Upper lobe of left lung (tissue), 6 donors: ENCODE measurements around the gene EEF2K. TPM values are rescaled to one million over a fixed set of nuclear protein-coding genes. Genes with fewer than 3 reads are reported as not detected.
A peak's percentile ranks its signal among the peaks of the same experiment; 100 is the strongest.

Source experiments
- ATAC-seq, 2 donors: fragments of 200-7000 bp; cut with Tn5 transposase; one replicate each; pipeline ENCODE4 v1.9.1; 2022; ENCODE audit warnings: mild to moderate bottlenecking in 2 of 2, moderate library complexity in 2 of 2; ENCODE audit not compliant: low FRiP score in 2 of 2
- DNase-seq, 2 donors: peaks; one replicate each; pipeline ENCODE4 v3.0.0-alpha.2; 2019 to 2020
- H3K27ac ChIP-seq, 4 donors: fragments of 200-600 bp; sonication (generic); one replicate each; pipeline ENCODE4 v1.5.1; 2016 to 2019
- H3K27me3 ChIP-seq, 4 donors: fragments of 200-600 bp; sonication (generic); one replicate each; pipeline ENCODE4 v1.5.1; 2017 to 2019
- H3K36me3 ChIP-seq, 4 donors: fragments of 200-600 bp; sonication (generic); one replicate each; pipeline ENCODE4 v1.5.1; 2016 to 2019
- H3K4me1 ChIP-seq, 4 donors: fragments of 200-600 bp; sonication (generic); one replicate each; pipeline ENCODE4 v1.5.1; 2018 to 2019
- H3K4me3 ChIP-seq, 4 donors: fragments of 200-600 bp; sonication (generic); one replicate each; pipeline ENCODE4 v1.5.1; 2017 to 2019; ENCODE audit warnings: mild to moderate bottlenecking in 2 of 4, moderate library complexity in 1 of 4
- H3K9me3 ChIP-seq, 4 donors: fragments of 200-600 bp; sonication (generic); one replicate each; pipeline ENCODE4 v1.5.1; 2018 to 2019
- EP300 ChIP-seq, 4 donors: sonication (generic); formaldehyde crosslinking; IDR thresholded peaks; one replicate each; pipeline ENCODE4 v1.5.1; 2017; ENCODE audit warnings: antibody characterized with exemption in 4 of 4, control low read depth in 2 of 4
- POLR2A ChIP-seq, 4 donors: fragments of 450-650 bp; IDR thresholded peaks; one replicate each; pipeline ENCODE4 v1.5.1; 2016 to 2017; ENCODE audit warnings: antibody characterized with exemption in 4 of 4, mild to moderate bottlenecking in 2 of 4
- POLR2AphosphoS5 ChIP-seq, 2 donors: sonication (generic); formaldehyde crosslinking; IDR thresholded peaks; one replicate each; pipeline ENCODE4 v1.5.1; 2017; ENCODE audit warnings: antibody characterized with exemption in 2 of 2
- WGBS, 2 donors: methylation state at CpG; one replicate each; pipeline ENCODE4 v1.1.5; 2017 to 2018; 5-methylcytosine and 5-hydroxymethylcytosine counted together
- total RNA-seq, 6 donors: library from RNA; depleted of rRNA in 4 of 6; stranded (reverse); fragments of >200 nt in 4 of 6; gene quantifications; one replicate each; pipeline versions ENCODE4 v1.1.0 to v1.2.1, GENCODE V29; 2016 to 2021
- TF ChIP-seq, protein P1 (sequence below), 6 experiments: fragments of 450-650 bp in 4 of 6; fragments of 200-600 bp in 2 of 6; sonication (generic) in 2 of 6; IDR thresholded peaks; one replicate each; pipeline ENCODE4 v1.5.1; 2016 to 2019; ENCODE audit warnings: antibody characterized with exemption in 6 of 6
- donor health status: DM: no; HTN: no; CAD: no; lungs with moderate emphysema.
- donor health status: DM: no; HTN: yes; CAD: no; lungs with severe emphysema.

Gene EEF2K
- total RNA-seq, 6 donors from 2014 or later, result 16.9 to 48.2 (median 29.2) TPM

DNA sequence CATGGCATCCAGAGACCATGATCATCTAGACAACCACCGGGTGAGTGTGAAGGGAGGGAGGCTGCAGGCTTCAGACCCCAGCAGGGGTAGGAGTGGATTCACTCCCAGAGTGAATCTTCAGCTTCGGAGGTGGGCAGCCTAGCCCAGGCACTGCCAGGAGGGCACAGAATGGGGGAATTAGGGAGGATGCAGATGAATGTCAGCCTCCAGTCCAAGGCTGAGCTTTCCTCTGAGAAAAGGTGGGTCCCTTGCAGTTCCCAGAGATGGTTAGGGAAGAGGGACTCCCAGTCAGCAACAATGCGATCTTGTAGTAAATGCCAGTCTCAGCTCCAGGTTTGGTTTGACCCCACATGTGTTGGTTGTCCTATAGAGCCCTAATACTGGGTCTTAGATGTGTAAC, 54.4 kb downstream of the EEF2K start:
- TF ChIP-seq POLR2A (IDR thresholded peaks at IDR 0.05), result no peak
- no peak for TF ChIP-seq EP300 (IDR thresholded peaks at IDR 0.05)
- no peak for TF ChIP-seq POLR2AphosphoS5 (IDR thresholded peaks at IDR 0.05)
- TF ChIP-seq, protein P1, sequence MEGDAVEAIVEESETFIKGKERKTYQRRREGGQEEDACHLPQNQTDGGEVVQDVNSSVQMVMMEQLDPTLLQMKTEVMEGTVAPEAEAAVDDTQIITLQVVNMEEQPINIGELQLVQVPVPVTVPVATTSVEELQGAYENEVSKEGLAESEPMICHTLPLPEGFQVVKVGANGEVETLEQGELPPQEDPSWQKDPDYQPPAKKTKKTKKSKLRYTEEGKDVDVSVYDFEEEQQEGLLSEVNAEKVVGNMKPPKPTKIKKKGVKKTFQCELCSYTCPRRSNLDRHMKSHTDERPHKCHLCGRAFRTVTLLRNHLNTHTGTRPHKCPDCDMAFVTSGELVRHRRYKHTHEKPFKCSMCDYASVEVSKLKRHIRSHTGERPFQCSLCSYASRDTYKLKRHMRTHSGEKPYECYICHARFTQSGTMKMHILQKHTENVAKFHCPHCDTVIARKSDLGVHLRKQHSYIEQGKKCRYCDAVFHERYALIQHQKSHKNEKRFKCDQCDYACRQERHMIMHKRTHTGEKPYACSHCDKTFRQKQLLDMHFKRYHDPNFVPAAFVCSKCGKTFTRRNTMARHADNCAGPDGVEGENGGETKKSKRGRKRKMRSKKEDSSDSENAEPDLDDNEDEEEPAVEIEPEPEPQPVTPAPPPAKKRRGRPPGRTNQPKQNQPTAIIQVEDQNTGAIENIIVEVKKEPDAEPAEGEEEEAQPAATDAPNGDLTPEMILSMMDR (IDR thresholded peaks at IDR 0.05), result no peak
- peaks cover 28 to 99% (median 73%) of the 10 kb centered on the region in 4 donors for H3K36me3 ChIP-seq
- H3K4me1 ChIP-seq, result no peaks in the 10 kb centered on the region
- no peak overlapping the region for H3K4me3 ChIP-seq
- H3K27me3 ChIP-seq, result no peaks in the 10 kb centered on the region
- no peak for DNase-seq
- H3K9me3 ChIP-seq, result no peaks in the 10 kb centered on the region
- no peak for ATAC-seq
- 94 to 99% methylated on average over 3 of the region's 3 CpGs for WGBS, 2 donors
- H3K27ac ChIP-seq, result no peak overlapping the region

- DNase-seq (no peak), ATAC-seq (no peak)
- Histone ChIP-seq H3K4me1 (no peaks in the 10 kb centered on the region), H3K9me3 (no peaks in the 10 kb centered on the region), H3K36me3 (peaks cover 27 to 99% (median 73%) of the 10 kb centered on the region in 4 donors), H3K4me3 (no peak overlapping the region), H3K27ac (no peak overlapping the region), H3K27me3 (no peaks in the 10 kb centered on the region)
- 59 to 94% methylated on average over 4 of the region's 4 CpGs for WGBS, 2 donors
- TF ChIP-seq POLR2AphosphoS5 (IDR thresholded peaks at IDR 0.05), result no peak
- TF ChIP-seq POLR2A (IDR thresholded peaks at IDR 0.05), result no peak
- TF ChIP-seq, protein P1 (IDR thresholded peaks at IDR 0.05), result no peak
These were observed 56.4 kb downstream of the EEF2K start for GRCh38 chr16:22262460-22262859.

- Histone ChIP-seq H3K27me3 (no peaks in the 10 kb centered on the region), H3K4me1 (no peaks in the 10 kb centered on the region), H3K4me3 (no peak overlapping the region), H3K27ac (no peak overlapping the region), H3K9me3 (no peaks in the 10 kb centered on the region), H3K36me3 (peaks cover 17 to 99% (median 71%) of the 10 kb centered on the region in 4 donors)
- 79 to 96% methylated on average over 7 of the region's 7 CpGs for WGBS, 2 donors
- DNase-seq, result no peak
- no peak for ATAC-seq
- TF ChIP-seq EP300 (IDR thresholded peaks at IDR 0.05) (no peak), POLR2A (IDR thresholded peaks at IDR 0.05) (no peak), POLR2AphosphoS5 (IDR thresholded peaks at IDR 0.05) (no peak)
- TF ChIP-seq, protein P1 (IDR thresholded peaks at IDR 0.05), result no peak
These were observed 58.7 kb downstream of the EEF2K start for GRCh38 chr16:22264786-22265185.

DNA sequence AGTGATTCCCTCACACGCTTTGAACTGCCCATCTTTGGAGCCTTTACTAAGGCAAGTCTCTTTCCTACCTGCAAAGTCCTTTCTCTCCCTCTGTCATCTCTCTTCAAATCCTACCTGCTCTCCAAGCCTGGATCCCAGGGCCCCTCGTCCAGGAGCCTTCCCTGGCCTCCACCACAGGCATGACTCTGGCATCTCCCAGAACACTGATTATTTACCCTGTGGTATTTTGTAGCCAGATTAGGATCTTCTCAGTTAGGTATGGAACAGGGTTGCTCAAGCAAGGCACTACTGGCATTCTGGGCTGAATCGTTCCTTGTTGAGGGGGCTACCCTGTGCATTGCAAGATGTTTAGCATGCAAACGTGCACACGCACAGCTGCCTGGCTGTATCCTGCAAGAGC, 59.3 kb downstream of the EEF2K start:
- H3K4me3 ChIP-seq, result no peak overlapping the region
- no peaks in the 10 kb centered on the region for H3K27me3 ChIP-seq
- H3K9me3 ChIP-seq, result no peaks in the 10 kb centered on the region
- WGBS, 2 donors, result 91 to 98% methylated on average over 4 to 5 of the region's 5 CpGs
- no peak overlapping the region for H3K27ac ChIP-seq
- TF ChIP-seq, protein P1 (IDR thresholded peaks at IDR 0.05), result no peak
- TF ChIP-seq POLR2AphosphoS5 (IDR thresholded peaks at IDR 0.05) (no peak), EP300 (IDR thresholded peaks at IDR 0.05) (no peak), POLR2A (IDR thresholded peaks at IDR 0.05) (no peak)
- ATAC-seq, result no peak
- H3K4me1 ChIP-seq, result no peaks in the 10 kb centered on the region
- peaks cover 14 to 99% (median 67%) of the 10 kb centered on the region in 4 donors for H3K36me3 ChIP-seq
- no peak for DNase-seq

DNA sequence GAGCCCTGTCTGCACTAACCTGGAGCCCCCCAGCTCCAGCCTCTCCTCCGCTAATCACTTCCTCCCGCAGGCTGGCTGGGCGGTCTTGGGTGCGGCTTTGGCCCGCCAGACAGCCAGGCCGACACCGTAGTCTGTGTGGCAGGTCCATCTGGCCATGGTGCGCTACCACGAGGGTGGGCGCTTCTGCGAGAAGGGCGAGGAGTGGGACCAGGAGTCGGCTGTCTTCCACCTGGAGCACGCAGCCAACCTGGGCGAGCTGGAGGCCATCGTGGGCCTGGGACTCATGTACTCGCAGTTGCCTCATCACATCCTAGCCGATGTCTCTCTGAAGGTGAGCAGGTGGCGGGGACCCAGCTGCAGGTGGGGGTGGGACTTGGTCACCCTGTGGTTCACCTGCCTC, 60.5 kb downstream of the EEF2K start:
- Histone ChIP-seq H3K27ac (no peak overlapping the region), H3K9me3 (no peaks in the 10 kb centered on the region), H3K27me3 (no peaks in the 10 kb centered on the region), H3K4me1 (no peaks in the 10 kb centered on the region), H3K4me3 (no peak overlapping the region), H3K36me3 (peaks cover 14 to 99% (median 66%) of the 10 kb centered on the region in 4 donors)
- TF ChIP-seq EP300 (IDR thresholded peaks at IDR 0.05) (no peak), POLR2AphosphoS5 (IDR thresholded peaks at IDR 0.05) (no peak)
- ATAC-seq, result no peak
- 95 to 100% methylated on average over 14 to 16 of the region's 19 CpGs for WGBS, 2 donors
- DNase-seq, result peak in 1 of 2 donors; percentile 75
